GM18907 (cell line): ENCODE data around the gene EXOC3.

ENCODE experiments used
- ATAC-seq: cut with Tn5 transposase; IDR thresholded peaks from one replicate; pipeline ENCODE4 v1.9.1; 2021; ENCODE audit warnings: mild to moderate bottlenecking, moderate library complexity; ENCODE audit not compliant: unreplicated experiment

Gene EXOC3

DNA sequence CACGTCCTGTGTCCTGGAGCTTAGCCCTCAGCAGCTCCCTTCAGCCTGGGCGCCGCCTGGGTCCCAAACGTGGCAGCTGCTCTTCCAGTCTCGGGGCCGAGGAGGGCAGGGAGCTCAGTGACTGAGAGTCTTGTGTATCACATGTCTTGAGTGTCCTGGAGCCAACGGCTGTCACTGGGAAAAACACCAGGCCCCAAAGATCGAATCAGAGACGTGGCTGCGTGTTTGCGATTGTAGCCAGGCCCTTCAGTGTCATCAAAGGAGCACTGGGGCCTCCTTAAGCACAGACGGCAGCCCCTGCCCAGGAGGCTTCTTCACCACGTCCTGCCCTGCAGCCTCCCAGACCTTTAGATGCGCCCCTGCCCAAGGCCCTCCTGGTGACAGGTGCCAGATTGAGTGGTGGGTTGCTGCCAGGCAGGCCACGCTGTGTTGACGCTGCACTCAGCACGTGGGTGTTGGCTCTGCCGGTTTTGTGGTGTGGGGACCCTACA is 5.7 kb upstream of the EXOC3 start:
- ATAC-seq: no peak

DNA sequence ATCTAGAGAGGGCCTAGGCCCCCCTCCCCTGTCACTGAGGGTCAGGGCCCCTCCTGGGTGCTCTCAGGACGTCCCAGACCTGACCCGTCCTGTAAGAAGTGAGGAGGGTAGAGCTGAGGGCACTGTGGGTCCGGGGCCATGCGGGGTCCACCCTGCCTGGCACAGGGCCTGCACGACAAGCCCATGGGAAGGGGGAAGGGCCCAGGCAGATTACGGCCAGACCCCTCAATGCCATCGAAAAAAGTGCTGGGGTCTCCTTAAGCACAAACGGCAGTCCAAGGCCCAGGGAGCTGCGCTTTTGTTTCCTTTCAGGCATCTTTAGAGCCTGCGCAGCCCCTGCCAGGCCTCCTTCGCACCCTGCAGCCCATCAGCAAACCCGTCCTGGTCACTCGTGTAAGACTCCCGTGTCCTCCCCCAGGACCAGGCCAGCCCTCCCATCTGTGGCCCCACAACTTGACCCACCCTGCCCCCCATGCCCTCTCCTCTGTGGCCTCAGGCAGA is 4.4 kb upstream of the EXOC3 start:
- no peak for ATAC-seq

DNA sequence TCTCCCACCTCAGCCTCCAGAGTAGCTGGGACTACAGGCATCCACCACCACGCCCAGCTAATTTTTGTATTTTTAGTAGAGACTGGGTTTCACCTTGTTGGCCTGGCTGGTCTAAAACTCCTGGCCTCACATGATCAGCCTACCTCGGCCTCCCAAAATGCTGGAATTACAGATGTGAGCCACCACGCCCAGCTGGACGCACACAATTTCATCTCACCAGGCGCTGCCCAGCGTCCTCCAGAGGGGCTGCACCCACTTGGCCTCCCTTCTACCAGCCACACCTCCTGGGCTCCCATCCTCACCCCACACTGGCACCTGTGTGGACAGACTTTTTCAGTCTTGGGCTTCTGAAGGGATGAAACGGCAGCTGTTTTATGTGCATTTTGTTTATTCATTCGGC is 3.8 kb upstream of the EXOC3 start:
- ATAC-seq: no peak

DNA sequence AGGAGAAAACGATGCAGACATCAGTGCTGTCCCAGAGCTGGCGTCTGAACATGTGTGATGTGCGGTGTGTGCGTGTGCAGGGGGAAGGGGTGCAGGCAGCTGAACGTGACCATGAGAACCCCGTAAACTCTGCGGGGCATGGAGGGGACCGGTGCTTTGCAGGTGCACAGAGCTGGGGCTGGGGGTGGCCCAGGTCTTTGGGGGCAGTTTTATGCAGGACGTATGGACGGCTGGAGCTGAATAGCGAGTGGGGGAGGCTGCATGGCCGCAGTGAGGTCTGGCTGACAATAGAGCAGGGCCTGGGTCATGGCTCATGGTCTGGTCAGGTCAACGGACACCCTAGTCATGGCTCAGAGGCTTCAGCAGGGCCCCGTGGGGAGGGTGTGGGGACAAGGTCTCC is 3.3 kb upstream of the EXOC3 start:
- ATAC-seq: no peak

DNA sequence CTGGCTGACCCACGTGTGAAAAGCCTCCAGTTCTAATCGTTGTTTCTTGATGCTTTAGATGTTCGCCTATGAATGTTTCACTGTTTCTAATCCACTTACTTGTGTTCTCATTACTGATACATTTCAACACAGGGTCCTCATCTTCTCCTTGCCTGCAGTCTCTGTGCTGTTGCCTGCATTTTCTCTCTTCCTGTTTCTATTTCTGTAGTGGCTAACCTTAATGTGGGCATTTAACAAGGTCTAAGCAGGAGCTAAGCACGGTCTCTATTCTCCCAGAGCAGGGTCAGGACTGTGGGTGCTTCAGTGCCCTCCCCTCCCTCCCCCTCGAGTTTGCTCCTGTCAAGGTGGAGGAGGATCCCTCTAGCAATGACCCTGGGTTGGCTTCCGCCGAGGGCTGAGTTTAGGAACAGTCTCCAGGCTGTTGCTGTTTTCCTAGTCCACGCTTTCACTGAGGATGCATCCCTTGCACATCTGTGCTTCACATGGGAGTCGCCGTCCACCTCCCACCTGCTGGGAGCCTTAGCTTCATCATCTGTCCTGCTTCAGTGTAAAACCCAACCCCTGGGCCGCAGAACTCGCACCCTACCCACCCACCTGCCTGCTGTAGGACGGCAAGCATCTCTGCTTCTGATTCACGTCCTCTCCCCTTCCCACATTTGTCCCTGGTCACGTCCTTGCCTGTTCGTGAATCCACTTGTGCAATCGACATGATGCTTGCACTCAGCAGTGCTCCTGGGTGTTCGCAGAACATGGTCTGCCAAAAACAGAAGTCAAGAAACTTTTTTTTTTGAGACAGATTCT is 2.4 kb upstream of the EXOC3 start:
- no peak for ATAC-seq

DNA sequence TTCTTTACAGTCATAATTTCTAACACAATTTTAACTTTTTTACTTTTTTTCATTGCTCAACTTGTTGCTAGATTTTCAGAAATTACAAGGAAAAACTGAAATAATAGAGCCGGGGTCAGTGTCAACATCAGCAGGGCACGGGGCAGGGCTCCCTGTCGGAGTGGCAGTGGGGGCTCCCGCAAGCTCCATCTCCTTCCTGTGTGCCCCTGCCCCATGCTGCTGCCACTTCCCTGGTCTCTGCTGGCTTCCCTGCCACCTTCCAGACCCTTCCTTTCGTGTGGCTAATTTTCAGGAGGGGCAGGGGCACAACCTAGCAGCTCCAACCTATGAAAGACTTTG is 1.0 kb upstream of the EXOC3 start:
- no peak for ATAC-seq

DNA sequence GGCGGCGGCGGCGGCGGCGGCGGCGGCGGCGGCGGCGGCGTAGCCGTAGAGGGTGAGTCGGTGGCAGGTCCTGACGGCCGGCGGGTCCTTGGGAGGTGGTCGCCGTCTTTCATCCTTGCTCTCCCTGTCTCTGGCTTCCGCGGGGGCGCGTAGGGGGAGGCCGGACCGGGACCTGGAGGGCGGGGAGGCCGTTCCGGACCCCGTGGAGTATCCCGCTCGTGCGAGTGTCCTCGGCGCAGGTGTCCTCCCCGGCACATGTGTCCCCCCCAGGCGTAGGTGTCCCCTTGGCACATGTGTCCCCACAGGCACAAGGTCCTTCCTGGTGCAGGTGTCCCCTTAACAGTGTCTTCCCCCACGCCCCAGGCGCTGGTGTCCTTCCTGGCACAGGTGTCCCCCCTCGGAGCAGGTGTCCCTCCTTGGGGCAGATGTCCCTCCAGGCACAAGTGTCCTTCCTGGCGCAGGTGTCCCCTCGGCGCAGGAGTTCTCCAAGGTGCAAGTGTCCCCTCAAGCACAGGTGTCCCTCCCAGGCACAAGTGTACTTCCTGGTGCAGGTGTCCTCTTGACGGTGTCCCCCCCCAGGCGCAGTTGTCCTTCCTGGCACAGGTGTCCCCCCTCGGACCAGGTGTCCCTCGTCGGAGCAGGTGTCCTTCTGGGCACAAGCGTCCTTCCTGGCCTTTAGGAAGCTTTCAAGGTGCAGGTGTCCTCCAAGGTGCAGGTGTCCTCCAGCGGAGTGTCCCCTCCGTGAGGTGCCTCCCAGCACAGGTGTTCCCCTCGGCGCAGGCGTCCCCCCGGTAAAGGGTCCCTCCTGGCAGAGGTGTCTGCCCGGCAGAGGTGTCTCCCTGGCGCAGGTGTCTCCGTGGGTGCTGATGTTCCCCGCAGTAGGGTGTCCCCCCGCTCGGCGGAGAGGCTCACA is 519 bp downstream of the EXOC3 start:
- ATAC-seq: peak; percentile 27

DNA sequence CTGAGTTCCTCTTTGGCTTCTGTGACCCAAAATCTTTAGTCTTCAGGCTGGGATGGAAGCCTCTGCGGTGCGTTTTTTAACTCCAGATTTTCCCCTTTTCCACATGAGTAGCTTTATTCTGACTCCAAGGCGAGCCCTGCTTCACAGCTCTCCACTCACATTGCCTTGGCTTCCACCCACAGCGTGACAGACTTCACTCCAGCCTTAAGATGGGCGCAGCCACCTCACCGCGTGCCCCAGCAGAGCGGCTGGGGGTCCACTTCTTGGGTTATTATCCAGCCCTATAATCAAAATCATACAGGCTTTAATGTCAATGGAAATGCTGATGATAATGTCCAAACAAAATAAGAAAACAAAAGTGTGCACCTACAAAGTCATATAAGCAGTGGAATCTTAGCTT is 1.2 kb downstream of the EXOC3 start:
- ATAC-seq: no peak

DNA sequence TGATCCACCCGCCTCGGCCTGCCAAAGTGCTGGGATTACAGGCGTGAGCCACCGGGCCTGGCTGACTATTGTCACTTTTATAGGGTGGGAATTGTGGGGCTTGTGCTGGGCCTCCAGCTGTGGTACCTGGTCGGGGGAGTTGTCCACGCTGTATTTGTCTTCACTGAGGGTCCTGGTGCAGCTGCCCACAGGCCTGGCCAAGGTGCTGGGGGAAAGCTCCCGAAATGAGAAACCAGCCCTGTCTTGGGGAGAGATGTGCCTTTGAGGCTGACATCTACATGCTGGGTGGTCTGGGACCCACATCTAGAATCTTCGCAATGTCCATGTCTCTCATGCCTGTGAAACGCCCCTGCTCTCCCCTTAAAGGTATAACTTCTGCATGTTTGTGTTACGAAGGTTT is 2.6 kb downstream of the EXOC3 start:
- ATAC-seq: no peak

DNA sequence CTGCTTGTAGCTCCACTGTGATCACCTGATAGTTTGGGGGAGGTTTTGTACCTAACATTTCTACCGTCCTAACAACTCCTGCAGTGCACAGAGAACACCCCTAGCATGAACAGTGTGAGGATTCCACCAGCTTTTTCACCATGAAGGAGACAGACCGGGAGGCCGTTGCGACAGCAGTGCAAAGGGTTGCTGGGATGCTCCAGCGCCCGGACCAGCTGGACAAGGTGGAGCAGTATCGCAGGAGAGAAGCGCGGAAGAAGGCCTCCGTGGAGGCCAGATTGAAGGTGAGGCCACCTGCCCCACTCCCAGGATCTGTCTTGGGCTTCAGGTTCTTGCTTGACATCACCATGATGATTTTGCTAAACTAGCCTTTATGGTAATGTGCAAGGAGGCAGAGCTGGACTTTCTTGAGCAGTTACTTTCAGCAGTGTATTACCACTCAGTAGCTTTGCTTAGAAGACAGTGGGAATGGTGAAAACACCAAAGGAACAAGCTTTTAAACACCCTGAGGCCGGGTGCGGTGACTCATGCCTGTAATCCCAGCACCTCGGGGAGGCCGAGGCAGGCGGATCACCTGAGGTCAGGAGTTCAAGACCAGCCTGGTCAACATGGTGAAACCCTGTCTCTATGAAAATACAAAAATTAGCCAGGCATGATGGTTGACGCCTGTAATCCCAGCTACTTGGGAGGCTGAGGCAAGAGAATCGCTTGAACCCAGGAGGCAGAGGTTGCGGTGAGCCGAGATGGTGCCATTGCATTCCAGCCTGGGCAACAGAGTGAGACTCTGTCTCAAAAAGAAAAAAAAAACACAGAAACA is 3.3 kb downstream of the EXOC3 start:
- no peak for ATAC-seq

DNA sequence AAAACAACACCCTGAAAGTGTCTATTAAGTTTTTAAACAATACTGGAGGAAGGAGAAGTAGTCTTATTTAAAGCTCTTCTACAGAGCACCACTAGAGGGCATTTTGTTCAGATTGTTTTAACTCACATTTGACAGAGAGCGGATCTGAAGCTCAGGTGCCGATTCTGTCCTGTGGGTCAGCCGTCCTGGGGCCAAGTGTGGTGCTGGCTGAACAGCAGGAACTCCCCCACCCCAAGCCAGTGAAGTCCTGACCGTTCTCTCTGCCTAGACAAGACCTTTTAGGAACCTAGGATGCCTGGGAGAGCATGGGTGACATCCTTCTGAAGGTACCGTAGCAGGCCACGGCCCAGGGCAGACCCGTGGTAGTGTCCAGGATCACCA is 3.9 kb downstream of the EXOC3 start:
- ATAC-seq: no peak

DNA sequence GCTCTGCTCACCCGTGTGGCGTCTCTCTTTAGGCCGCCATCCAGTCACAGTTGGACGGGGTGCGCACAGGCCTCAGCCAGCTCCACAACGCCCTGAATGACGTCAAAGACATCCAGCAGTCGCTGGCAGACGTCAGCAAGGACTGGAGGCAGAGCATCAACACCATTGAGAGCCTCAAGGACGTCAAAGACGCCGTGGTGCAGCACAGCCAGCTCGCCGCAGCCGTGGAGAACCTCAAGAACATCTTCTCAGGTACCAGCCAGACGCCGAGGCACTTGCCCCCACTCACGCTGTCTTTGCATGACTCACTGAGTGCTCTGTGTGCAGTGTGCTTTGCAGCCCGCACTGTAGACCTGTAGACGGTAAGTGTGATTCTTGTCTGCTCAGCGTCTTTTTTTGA is 4.5 kb downstream of the EXOC3 start:
- no peak for ATAC-seq

DNA sequence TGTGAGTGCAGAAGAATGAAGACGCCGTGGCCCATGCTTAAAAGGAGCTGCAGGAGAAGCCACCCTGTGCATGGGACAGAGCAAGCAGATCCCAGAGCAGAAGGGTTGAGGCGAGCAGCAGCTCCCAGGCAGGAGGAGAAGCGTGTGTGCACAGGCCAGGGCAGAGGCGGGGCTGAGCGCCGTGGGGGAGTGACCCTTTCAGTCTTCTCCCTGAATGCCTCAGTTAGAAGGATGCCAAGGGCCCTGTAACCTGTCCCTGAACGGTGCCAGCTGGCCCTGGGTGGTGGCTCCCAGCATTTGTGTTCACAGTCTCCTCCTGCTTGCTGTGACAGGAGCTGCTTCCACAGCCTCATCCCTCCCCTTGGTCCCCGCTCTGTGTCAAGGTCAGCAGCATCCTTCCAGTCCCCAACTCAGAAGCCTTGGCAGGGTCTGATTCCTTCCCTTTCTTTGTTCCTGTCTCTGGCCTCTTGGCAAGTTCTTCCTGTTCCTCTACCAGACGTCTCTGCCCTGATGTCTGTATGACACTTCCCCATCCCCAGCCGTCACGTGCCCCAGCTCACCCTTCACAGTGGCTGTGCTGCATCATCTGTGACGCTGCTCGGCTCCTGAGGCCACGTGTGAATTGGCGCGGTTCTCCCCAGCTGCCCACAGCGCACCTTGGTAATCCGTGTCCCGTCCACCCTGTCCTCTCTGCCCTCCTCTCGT is 5.2 kb downstream of the EXOC3 start:
- no peak for ATAC-seq

DNA sequence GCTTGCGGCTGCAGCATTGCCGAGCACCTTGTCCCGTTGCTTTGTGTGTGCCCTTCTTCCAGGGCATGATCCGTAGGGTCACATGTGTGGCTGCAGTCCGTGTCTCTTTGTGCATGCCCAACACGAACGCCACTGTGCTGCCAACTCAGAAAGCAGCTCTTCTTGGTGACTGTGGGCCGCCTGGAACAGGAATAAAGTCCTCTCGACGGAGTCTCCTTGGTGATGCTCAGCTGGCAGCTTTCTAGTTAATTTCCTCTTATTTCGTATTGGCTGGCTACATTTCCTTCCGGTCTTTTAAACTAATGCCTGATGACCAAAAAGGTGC is 5.8 kb downstream of the EXOC3 start:
- ATAC-seq: no peak

DNA sequence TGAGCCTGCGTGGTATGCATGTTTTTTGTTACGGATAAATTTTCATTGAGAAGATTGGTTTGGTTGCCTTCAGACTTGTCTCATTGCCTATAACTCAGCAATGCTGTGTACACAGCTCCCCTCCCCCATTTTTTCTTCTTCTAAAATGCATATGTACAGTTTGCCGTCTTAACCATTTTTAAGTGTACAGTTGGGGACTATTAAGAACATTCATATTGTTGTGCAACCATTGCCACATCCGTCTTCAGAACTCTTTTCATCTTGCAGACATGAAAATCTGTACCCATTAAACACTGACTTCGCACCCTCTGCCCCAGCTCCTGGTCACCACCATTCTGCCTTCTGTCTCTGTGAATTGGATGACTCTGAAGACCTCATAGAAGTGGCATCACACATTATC is 6.2 kb downstream of the EXOC3 start:
- ATAC-seq: no peak

DNA sequence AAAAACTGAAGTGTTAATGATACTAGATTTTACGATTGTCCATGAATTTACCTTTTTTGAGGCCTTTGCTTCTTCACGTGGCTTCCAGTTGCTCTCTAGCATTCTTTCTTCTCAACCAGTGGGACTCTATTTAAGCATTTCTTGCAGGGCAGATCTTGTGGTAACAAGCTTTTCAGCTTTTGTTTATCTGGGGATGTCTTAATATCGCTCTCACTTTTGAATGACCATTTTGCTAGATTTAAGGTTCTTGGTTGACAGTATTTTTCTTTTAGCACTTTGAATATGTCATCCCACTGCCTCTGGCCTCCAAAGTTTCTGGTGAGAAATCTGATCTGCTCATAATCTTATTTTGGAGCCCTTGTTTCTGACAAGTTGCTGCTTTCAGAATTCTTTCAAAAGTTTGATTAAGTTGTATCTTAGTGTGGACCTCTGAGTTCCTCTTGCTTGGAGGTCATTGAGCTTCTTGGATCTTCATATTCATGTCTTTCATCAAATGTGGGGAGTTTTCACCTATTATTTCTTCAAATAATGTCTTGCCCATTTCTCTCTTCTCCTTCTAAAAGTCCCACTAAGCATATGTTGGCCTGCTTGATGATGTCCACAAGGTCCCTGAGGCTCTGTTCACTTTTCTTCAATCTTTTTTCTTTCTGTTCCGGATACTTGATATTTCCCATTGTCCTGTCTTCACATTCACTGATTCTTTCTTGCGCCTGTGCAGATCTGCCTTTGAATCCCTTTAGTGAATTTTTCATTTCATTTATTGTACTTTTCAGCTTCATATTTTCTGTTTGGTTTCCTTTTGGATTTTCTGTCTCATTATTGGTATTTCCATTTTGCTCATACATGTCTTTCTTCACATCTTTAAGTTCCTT is 8.8 kb downstream of the EXOC3 start:
- no peak for ATAC-seq

DNA sequence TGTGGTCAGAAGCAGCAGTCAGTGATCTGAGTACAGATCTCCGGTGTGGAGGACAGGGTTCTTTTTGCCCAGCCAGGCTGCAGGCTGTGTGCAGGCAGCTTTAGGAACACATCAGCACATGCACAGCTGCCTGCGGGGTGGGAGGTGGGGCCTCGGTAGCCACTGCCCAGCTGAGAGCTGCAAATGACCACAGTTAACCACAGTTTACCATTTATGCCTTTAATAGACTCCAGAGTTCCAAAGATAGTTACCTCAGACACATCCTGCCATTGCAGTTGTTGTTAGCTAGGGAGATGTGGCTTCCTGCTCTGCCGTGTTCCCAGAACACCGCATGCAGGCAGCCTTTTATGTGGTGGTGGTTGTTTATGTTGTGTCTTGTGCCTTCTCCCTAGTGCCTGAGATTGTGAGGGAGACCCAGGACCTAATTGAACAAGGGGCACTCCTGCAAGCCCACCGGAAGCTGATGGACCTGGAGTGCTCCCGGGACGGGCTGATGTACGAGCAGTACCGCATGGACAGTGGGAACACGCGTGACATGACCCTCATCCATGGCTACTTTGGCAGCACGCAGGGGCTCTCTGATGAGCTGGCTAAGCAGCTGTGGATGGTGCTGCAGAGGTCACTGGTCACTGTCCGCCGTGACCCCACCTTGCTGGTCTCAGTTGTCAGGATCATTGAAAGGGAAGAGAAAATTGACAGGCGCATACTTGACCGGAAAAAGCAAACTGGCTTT is 10.2 kb downstream of the EXOC3 start:
- no peak for ATAC-seq

DNA sequence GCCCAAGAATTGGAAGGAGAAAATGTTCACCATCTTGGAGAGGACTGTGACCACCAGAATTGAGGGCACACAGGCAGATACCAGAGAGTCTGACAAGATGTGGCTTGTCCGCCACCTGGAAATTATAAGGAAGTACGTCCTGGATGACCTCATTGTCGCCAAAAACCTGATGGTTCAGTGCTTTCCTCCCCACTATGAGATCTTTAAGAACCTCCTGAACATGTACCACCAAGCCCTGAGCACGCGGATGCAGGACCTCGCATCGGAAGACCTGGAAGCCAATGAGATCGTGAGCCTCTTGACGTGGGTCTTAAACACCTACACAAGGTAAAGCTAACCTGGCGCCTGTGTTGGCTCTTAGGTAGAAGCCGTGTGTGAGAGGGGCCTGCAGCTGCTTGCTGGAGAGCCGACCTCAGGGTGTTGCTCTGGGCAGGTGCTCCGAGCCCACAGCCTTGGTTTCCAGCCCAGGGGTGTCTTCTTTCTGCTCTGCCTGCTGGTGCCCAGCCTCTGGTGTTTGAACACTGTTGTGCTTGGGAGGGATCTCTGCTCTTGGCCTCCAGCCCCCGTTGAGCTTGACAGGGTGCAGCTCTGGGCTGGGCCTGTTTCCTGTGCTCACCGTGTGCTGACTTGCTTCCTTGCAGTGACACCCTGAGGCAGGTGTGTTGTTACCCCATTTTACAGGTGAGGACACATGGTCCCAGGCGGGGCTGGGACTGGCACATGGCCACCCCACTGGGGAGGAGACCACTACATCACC is 10.9 kb downstream of the EXOC3 start:
- no peak for ATAC-seq
